Liver (tissue), 9 donors: ENCODE results near the gene CTNNAL1. TPM values are rescaled to one million over a fixed set of nuclear protein-coding genes. Genes with fewer than 3 reads are reported as not detected.

Experiments used
- DNase-seq: peaks from one replicate; pipeline ENCODE4 v3.0.0-alpha.2; 2017; ENCODE audit warnings: low spot score
- H3K27ac ChIP-seq, 2 donors: one replicate each; pipeline ENCODE4 v1.7.0; 2013; ENCODE audit warnings: inconsistent platforms in 2 of 2, low read length in 2 of 2, control low read depth in 1 of 2, low read depth in 1 of 2, mild to moderate bottlenecking in 1 of 2
- H3K27me3 ChIP-seq, 4 donors: one replicate each; pipeline versions ENCODE4 v1.6.1 to v1.7.0; 2013; ENCODE audit warnings: low read length in 3 of 4, inconsistent platforms in 1 of 4, mild to moderate bottlenecking in 1 of 4, moderate library complexity in 1 of 4; ENCODE audit not compliant: control insufficient read depth in 4 of 4, insufficient read depth in 4 of 4
- H3K36me3 ChIP-seq, 4 donors: one replicate each; pipeline versions ENCODE4 v1.6.1 to v1.7.0; 2013; ENCODE audit warnings: low read length in 3 of 4, mild to moderate bottlenecking in 3 of 4, low read depth in 1 of 4, moderate library complexity in 1 of 4; ENCODE audit not compliant: control insufficient read depth in 4 of 4, insufficient read depth in 3 of 4
- H3K4me1 ChIP-seq, 4 donors: one replicate each; pipeline versions ENCODE4 v1.6.1 to v1.7.0; 2013; ENCODE audit warnings: low read length in 3 of 4, mild to moderate bottlenecking in 3 of 4, moderate library complexity in 1 of 4; ENCODE audit not compliant: control insufficient read depth in 4 of 4, insufficient read depth in 4 of 4
- H3K4me3 ChIP-seq, 3 donors: one replicate each; pipeline versions ENCODE4 v1.6.1 to v1.7.0; 2013; ENCODE audit warnings: low read length in 3 of 3, control low read depth in 1 of 3, low read depth in 1 of 3, mild to moderate bottlenecking in 1 of 3
- H3K9ac ChIP-seq, 2 donors: one replicate each; pipeline ENCODE4 v1.7.0; 2013; ENCODE audit warnings: low read length in 2 of 2, mild to moderate bottlenecking in 2 of 2, moderate library complexity in 2 of 2, control low read depth in 1 of 2, low read depth in 1 of 2
- H3K9me3 ChIP-seq, 4 donors: one replicate each; pipeline versions ENCODE4 v1.6.1 to v1.7.0; 2013; ENCODE audit warnings: low read length in 3 of 4; ENCODE audit not compliant: control insufficient read depth in 4 of 4
- EGR1 ChIP-seq, 2 donors: IDR thresholded peaks; 2 replicates each; pipeline ENCODE4 v1.6.1; 2016 to 2018; ENCODE audit warnings: antibody characterized with exemption in 2 of 2, low read depth in 2 of 2
- FOXA2 ChIP-seq: IDR thresholded peaks from 2 replicates; pipeline ENCODE4 v1.6.1; 2016; ENCODE audit warnings: antibody characterized with exemption
- GABPA ChIP-seq, 2 donors: IDR thresholded peaks in 1 of 2; conservative IDR thresholded peaks in 1 of 2; 2 replicates each; pipeline ENCODE4 v1.6.1; 2016; ENCODE audit warnings: antibody characterized with exemption in 2 of 2, mild to moderate bottlenecking in 1 of 2, moderate library complexity in 1 of 2
- HNF4A ChIP-seq, 2 donors: conservative IDR thresholded peaks; 2 replicates each; pipeline ENCODE4 v1.6.1; 2016; ENCODE audit warnings: antibody characterized with exemption in 2 of 2, mild to moderate bottlenecking in 2 of 2
- HNF4G ChIP-seq: IDR thresholded peaks from 2 replicates; pipeline ENCODE4 v1.6.1; 2016; ENCODE audit warnings: antibody characterized with exemption
- JUND ChIP-seq, 2 donors: IDR thresholded peaks; 2 replicates each; pipeline ENCODE4 v1.6.1; 2016; ENCODE audit warnings: antibody characterized with exemption in 2 of 2
- MAX ChIP-seq: IDR thresholded peaks from 2 replicates; pipeline ENCODE4 v1.6.1; 2016; ENCODE audit warnings: antibody characterized with exemption
- NR2F2 ChIP-seq: IDR thresholded peaks from 2 replicates; pipeline ENCODE4 v1.6.1; 2016; ENCODE audit warnings: antibody characterized with exemption
- RAD21 ChIP-seq, 2 donors: IDR thresholded peaks; 2 replicates each; pipeline ENCODE4 v1.6.1; 2016; ENCODE audit warnings: antibody characterized with exemption in 2 of 2, mild to moderate bottlenecking in 2 of 2
- RXRA ChIP-seq, 2 donors: IDR thresholded peaks; 2 replicates each; pipeline ENCODE4 v1.6.1; 2017 to 2018; ENCODE audit warnings: antibody characterized with exemption in 2 of 2, mild to moderate bottlenecking in 1 of 2
- SP1 ChIP-seq: IDR thresholded peaks from 2 replicates; pipeline ENCODE4 v1.6.1; 2018; ENCODE audit warnings: antibody characterized with exemption, mild to moderate bottlenecking
- TAF1 ChIP-seq: conservative IDR thresholded peaks from 2 replicates; pipeline ENCODE4 v1.6.1; 2016; ENCODE audit warnings: antibody characterized with exemption, mild to moderate bottlenecking
- YY1 ChIP-seq: IDR thresholded peaks from 2 replicates; pipeline ENCODE4 v1.6.1; 2016; ENCODE audit warnings: antibody characterized with exemption, mild to moderate bottlenecking
- ZBTB33 ChIP-seq: IDR thresholded peaks from 2 replicates; pipeline ENCODE4 v1.6.1; 2016; ENCODE audit warnings: antibody characterized with exemption
- WGBS: extraction: QIAGEN DNeasy Blood & Tissue Kit; methylation state at CpG from one replicate; pipeline ENCODE4 v1.1.7; 2013; 5-methylcytosine and 5-hydroxymethylcytosine counted together
- polyA plus RNA-seq, 2 donors: library from polyadenylated mRNA; stranded (reverse) in 1 of 2; unstranded in 1 of 2; fragments of 200-250 nt in 1 of 2; fragments of >200 nt in 1 of 2; fragmentation: Nextera tagmentation in 1 of 2; extraction: Ambion mirVana in 1 of 2; gene quantifications; one replicate each; pipeline versions ENCODE4 v1.2.1 to v1.2.3, GENCODE V29; 2013 to 2015
- total RNA-seq, 2 donors: library from RNA; depleted of rRNA; stranded (reverse); fragments of >200 nt; gene quantifications; one replicate each; pipeline ENCODE4 v1.2.3, GENCODE V29; 2014
- TF ChIP-seq, protein P1 (sequence below): fragments of 150-350 bp; IDR thresholded peaks from 2 replicates; pipeline ENCODE4 v1.5.1; 2017; ENCODE audit warnings: improper control_type of control experiment, low read depth, low read length; ENCODE audit not compliant: missing input control
- TF ChIP-seq, protein P2 (sequence below): IDR thresholded peaks from 2 replicates; pipeline ENCODE4 v1.6.1; 2016; ENCODE audit warnings: antibody characterized with exemption
- donor health status: healthy.
- donor health status: healthy.
- donor health status: healthy.
- donor health status: healthy.
- donor health status: healthy.

The CTNNAL1 gene
- total and polyA plus RNA-seq, 4 donors = 10.5 to 31.5 (median 18.6) TPM

- H3K36me3 ChIP-seq = peaks cover 0 to 6% (median 0%) of the 10 kb centered on the region in 4 donors
- H3K27me3 ChIP-seq = no peaks in the 10 kb centered on the region
- TF ChIP-seq SP1 (no peak), YY1 (no peak), RAD21 (IDR thresholded peaks at IDR 0.05) (peak in 1 of 2 donors; percentile 9)
- no peak overlapping the region for H3K27ac ChIP-seq
- H3K4me1 ChIP-seq = no peaks in the 10 kb centered on the region
- no peak overlapping the region for H3K9ac ChIP-seq
- no peaks in the 10 kb centered on the region for H3K9me3 ChIP-seq
- DNase-seq = no peak
- no peak overlapping the region for H3K4me3 ChIP-seq
Observed at GRCh38 chr9:108967916-108968315, 45.4 kb downstream of the CTNNAL1 start.

DNA sequence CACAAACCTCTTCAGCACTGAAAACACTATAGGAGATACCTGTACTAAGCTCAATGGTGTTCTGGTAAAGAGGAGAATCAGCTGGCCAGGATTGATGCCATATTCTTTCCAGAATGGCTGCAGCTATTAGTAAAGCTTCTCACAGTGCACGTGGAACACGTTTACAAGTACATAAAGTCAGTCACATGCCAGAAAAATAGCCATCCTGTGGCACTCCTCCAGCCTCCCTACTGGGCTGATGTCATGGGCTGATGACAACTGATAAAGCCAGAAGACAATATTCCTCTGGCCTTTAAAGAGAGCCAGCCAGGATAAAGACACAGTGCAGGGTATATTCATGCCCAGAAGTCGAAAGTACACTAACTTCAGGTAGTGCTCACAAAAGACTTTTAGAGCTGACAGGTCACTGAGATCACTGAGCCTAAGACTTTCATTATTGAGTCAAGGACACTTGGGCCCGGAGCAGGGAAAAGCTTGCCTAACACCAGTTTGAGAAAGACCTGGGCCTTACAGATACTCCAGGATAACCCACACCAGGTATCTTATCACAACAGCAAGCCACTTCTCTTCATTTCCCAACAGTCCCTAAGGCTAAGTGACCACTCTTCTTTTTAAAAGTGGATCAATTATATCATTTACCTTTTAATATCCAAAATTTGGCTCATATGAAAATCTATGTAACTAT, 49.7 kb downstream of the CTNNAL1 start:
- no peak overlapping the region for H3K9ac ChIP-seq
- H3K4me3 ChIP-seq = no peak overlapping the region
- H3K36me3 ChIP-seq = no peaks in the 10 kb centered on the region
- no peak for DNase-seq
- H3K4me1 ChIP-seq = no peaks in the 10 kb centered on the region
- no peak overlapping the region for H3K27ac ChIP-seq
- TF ChIP-seq, protein P1, sequence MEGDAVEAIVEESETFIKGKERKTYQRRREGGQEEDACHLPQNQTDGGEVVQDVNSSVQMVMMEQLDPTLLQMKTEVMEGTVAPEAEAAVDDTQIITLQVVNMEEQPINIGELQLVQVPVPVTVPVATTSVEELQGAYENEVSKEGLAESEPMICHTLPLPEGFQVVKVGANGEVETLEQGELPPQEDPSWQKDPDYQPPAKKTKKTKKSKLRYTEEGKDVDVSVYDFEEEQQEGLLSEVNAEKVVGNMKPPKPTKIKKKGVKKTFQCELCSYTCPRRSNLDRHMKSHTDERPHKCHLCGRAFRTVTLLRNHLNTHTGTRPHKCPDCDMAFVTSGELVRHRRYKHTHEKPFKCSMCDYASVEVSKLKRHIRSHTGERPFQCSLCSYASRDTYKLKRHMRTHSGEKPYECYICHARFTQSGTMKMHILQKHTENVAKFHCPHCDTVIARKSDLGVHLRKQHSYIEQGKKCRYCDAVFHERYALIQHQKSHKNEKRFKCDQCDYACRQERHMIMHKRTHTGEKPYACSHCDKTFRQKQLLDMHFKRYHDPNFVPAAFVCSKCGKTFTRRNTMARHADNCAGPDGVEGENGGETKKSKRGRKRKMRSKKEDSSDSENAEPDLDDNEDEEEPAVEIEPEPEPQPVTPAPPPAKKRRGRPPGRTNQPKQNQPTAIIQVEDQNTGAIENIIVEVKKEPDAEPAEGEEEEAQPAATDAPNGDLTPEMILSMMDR = no peak
- TF ChIP-seq GABPA (IDR thresholded peaks at IDR 0.05 in 1 of 2, conservative IDR thresholded peaks at IDR 0.05 in 1 of 2) = no peak
- TF ChIP-seq, protein P2, sequence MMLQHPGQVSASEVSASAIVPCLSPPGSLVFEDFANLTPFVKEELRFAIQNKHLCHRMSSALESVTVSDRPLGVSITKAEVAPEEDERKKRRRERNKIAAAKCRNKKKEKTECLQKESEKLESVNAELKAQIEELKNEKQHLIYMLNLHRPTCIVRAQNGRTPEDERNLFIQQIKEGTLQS = no peak
- no peaks in the 10 kb centered on the region for H3K9me3 ChIP-seq
- WGBS = 88% methylated on average over 4 of the region's 4 CpGs
- no peaks in the 10 kb centered on the region for H3K27me3 ChIP-seq

DNA sequence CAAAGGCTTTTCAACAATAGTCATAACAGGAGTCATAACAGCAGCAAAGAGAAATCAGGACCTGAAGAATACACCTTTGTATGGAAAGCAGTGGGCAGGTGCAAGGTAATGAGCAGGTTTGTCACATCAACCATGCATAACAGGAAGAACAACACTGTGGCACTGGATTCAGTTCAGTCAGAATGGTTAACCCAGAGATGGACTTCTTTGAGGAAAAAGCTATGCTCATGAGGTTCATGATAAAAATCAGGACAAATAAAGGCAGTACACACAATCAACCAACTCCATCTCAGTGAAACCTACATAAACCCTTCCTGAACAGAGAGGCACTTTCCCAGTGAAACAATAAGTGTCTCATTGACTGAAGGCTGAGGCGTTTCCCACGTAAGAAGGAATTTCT, 52.1 kb downstream of the CTNNAL1 start:
- H3K9ac ChIP-seq = no peak overlapping the region
- no peaks in the 10 kb centered on the region for H3K4me1 ChIP-seq
- no peaks in the 10 kb centered on the region for H3K36me3 ChIP-seq
- TF ChIP-seq RXRA (IDR thresholded peaks at IDR 0.05) = no peak
- TF ChIP-seq HNF4A (conservative IDR thresholded peaks at IDR 0.05) = no peak
- no peak for TF ChIP-seq FOXA2
- no peak for TF ChIP-seq MAX
- TF ChIP-seq YY1 = no peak
- TF ChIP-seq TAF1 = no peak
- no peaks in the 10 kb centered on the region for H3K27me3 ChIP-seq
- H3K9me3 ChIP-seq = no peaks in the 10 kb centered on the region
- DNase-seq = no peak
- H3K27ac ChIP-seq = no peak overlapping the region
- 96% methylated on average over 2 of the region's 2 CpGs for WGBS
- no peak overlapping the region for H3K4me3 ChIP-seq

DNA sequence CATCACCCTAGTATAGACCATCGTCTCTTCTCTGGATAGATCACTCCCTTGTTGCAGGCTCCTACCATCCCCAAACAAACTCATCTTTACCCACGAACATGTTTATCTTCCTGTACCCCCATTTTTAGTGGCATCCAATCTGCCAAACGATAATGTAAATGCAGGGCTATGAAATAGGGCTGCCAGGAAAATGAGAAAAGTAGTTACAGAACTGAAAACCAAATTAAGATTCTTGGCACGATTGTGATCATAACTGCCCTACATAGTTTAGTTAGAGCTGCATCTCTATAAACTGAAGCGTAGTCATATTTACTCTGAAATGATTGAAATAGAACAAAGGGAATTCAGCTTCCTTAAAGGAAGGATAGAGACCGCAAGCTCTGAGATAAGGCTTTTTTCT, 53.0 kb downstream of the CTNNAL1 start:
- DNase-seq = no peak
- Histone ChIP-seq H3K36me3 (no peaks in the 10 kb centered on the region), H3K9me3 (no peaks in the 10 kb centered on the region), H3K27ac (no peak overlapping the region), H3K27me3 (no peaks in the 10 kb centered on the region), H3K9ac (no peak overlapping the region), H3K4me1 (no peaks in the 10 kb centered on the region), H3K4me3 (no peak overlapping the region)
- 72% methylated on average over 6 of the region's 6 CpGs for WGBS
- TF ChIP-seq NR2F2 (no peak), EGR1 (IDR thresholded peaks at IDR 0.05; ENCODE audit: low read depth in 2 of 2) (no peak), FOXA2 (no peak), RAD21 (IDR thresholded peaks at IDR 0.05) (no peak), RXRA (IDR thresholded peaks at IDR 0.05) (no peak), ZBTB33 (no peak), JUND (IDR thresholded peaks at IDR 0.05) (no peak), YY1 (no peak), HNF4G (no peak), HNF4A (conservative IDR thresholded peaks at IDR 0.05) (no peak), GABPA (IDR thresholded peaks at IDR 0.05 in 1 of 2, conservative IDR thresholded peaks at IDR 0.05 in 1 of 2) (no peak), SP1 (no peak), TAF1 (no peak), MAX (no peak)
- TF ChIP-seq, protein P1 = no peak
